Pancreas (tissue), 10 donors: ENCODE results near the gene CERS1. TPM values are rescaled to one million over a fixed set of nuclear protein-coding genes. Genes with fewer than 3 reads are reported as not detected.

Experiments
- ATAC-seq, 4 donors: fragments of 200-7000 bp; cut with Tn5 transposase; one replicate each; pipeline versions ENCODE4 v1.8.0 to v1.9.1; 2020; ENCODE audit warnings: mild to moderate bottlenecking in 4 of 4, moderate library complexity in 4 of 4
- DNase-seq, 6 donors: peaks; one replicate each; pipeline ENCODE4 v3.0.0-alpha.2; 2020
- FAIRE-seq: peaks from 2 replicates; lab custom pipeline; 2012; peaks lifted over from hg19 to GRCh38; lab: Jason Lieb, UNC
- H3K27ac ChIP-seq, 4 donors: fragments of 200-600 bp; sonication (generic); 1 replicate in 3 of 4; 2 replicates in 1 of 4; pipeline versions ENCODE4 v1.5.0 to v1.8.0; 2020
- H3K27me3 ChIP-seq, 4 donors: fragments of 200-600 bp; one replicate each; pipeline ENCODE4 v1.8.0; 2021
- H3K36me3 ChIP-seq, 3 donors: fragments of 200-600 bp; sonication (generic) in 1 of 3; one replicate each; pipeline versions ENCODE4 v1.5.0 to v1.8.0; 2020 to 2021
- H3K4me1 ChIP-seq, 3 donors: fragments of 200-600 bp; one replicate each; pipeline ENCODE4 v1.8.0; 2021
- H3K4me3 ChIP-seq, 4 donors: fragments of 200-600 bp; sonication (generic) in 2 of 4; one replicate each; pipeline versions ENCODE4 v1.5.0 to v1.8.0; 2020 to 2021
- H3K9me3 ChIP-seq, 4 donors: fragments of 200-600 bp; one replicate each; pipeline ENCODE4 v1.8.0; 2021
- WGBS, 2 donors: extraction: QIAGEN DNeasy Blood & Tissue Kit; methylation state at CpG; one replicate each; pipeline ENCODE4 v1.1.7; 2013; 5-methylcytosine and 5-hydroxymethylcytosine counted together
- intact Hi-C, 3 donors: fragments of 100-400 bp; cut with DNase I; formaldehyde crosslinking; loops; one replicate each; pipeline versions ENCODE4 v1.11.1 to v1.14.2; 2022
- polyA plus RNA-seq, 2 donors: library from polyadenylated mRNA; stranded (reverse); fragments of 200-250 nt; gene quantifications; one replicate each; pipeline ENCODE4 v1.2.3, GENCODE V29; 2013
- total RNA-seq, 6 donors: library from RNA; stranded (reverse); fragmentation: NEBNext Ultra II Directional in 4 of 6; extraction: Animal tissue kit (Norgen Biotek cat#: 25700) in 4 of 6; gene quantifications; one replicate each; pipeline versions ENCODE4 v1.2.1 to v1.2.4, GENCODE V29; 2021 to 2023
- TF ChIP-seq, protein P1 (sequence below), 4 donors: fragments of 200-600 bp; sonication (generic) in 3 of 4; IDR thresholded peaks; one replicate each; pipeline versions ENCODE4 v1.5.0 to v1.8.0; 2021; ENCODE audit warnings: antibody characterized with exemption in 4 of 4
- donor health status: healthy with polysubstance abuse.
- donor health status: DM: no; HTN: no; CAD: no; lungs with moderate emphysema.
- donor health status: DM: no; HTN: no; CAD: no.
- donor health status: control.
- donor health status: control.
- donor health status: Bipolar disorder and iron deficiency.
- donor health status: DM: yes; HTN: yes; CAD: no.
- donor health status: DM: no; HTN: no; CAD: no.
- donor health status: DM: no; HTN: no; CAD: no.
- donor health status: DM: yes; HTN: yes; CAD: no.

The CERS1 gene
- total and polyA plus RNA-seq, 8 donors, result 0.16 to 8.3 (median 0.44) TPM

DNA sequence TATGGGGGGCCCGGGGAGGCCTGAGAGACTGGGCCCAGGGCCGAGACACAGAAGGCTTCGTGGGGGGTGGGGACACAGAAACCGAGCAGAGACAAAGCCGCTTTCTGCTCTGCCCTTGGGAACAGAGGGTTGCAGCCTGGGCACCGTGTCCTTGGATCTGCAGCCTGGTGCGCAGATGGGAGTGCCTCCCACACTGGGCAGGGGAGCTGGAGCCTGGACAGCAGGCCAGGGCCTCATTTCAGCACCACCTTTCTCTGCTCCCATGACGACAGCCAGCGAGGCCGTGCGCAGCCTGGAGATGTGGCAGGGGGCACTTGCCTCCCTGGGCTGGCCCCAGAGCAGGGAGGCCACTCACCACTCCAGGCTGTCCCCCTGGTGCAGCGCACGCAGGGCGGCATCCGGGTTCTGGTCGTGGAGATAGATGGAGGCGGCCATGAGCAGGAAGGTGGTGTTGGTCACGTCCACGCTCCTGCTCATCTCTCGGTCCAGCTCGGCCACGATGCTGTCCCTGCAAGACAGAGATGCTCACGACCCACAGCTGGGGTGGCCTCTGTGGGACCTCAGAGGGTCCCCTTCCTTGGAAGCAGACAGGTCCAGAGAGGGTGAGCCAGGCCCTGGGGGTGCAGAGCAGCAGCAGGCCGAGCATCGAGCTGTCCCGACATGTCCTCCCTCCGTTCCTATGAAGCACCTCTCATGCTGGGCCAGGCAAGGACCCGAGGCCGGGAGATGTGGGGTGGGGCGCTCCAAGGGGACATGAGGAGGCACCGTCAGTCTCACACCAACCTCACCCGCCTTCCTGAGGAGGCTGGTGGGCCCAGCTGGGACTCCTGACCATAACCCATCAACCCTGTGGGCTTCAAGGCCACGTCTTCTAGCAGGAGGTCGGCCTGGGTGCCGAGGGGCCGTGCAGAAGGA lies 10.9 kb upstream of the CERS1 start:
- 90 to 93% methylated on average over 35 to 36 of the region's 36 CpGs for WGBS, 2 donors
- no peaks in the 10 kb centered on the region for H3K4me1 ChIP-seq
- TF ChIP-seq, protein P1, sequence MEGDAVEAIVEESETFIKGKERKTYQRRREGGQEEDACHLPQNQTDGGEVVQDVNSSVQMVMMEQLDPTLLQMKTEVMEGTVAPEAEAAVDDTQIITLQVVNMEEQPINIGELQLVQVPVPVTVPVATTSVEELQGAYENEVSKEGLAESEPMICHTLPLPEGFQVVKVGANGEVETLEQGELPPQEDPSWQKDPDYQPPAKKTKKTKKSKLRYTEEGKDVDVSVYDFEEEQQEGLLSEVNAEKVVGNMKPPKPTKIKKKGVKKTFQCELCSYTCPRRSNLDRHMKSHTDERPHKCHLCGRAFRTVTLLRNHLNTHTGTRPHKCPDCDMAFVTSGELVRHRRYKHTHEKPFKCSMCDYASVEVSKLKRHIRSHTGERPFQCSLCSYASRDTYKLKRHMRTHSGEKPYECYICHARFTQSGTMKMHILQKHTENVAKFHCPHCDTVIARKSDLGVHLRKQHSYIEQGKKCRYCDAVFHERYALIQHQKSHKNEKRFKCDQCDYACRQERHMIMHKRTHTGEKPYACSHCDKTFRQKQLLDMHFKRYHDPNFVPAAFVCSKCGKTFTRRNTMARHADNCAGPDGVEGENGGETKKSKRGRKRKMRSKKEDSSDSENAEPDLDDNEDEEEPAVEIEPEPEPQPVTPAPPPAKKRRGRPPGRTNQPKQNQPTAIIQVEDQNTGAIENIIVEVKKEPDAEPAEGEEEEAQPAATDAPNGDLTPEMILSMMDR (IDR thresholded peaks at IDR 0.05), result no peak
- no peaks in the 10 kb centered on the region for H3K9me3 ChIP-seq
- DNase-seq (peak in 3 of 6 donors; percentile 18 to 69 (median 49)), FAIRE-seq (no peak), ATAC-seq (no peak)
- H3K27me3 ChIP-seq, result no peaks in the 10 kb centered on the region
- H3K27ac ChIP-seq, result no peak overlapping the region
- peaks cover 5 to 26% (median 6%) of the 10 kb centered on the region in 3 donors for H3K36me3 ChIP-seq
- intact Hi-C loops, result no loop called here
- H3K4me3 ChIP-seq, result no peak overlapping the region

GRCh38 chr19:18905513-18906236 lies 9.7 kb upstream of the CERS1 start:
- Histone ChIP-seq H3K4me1 (no peaks in the 10 kb centered on the region), H3K36me3 (peaks cover 5 to 26% (median 6%) of the 10 kb centered on the region in 3 donors), H3K4me3 (no peak overlapping the region), H3K27me3 (no peaks in the 10 kb centered on the region), H3K27ac (no peak overlapping the region), H3K9me3 (no peaks in the 10 kb centered on the region)
- intact Hi-C loops, result no loop called here
- WGBS, 2 donors, result 88 to 92% methylated on average over 25 to 26 of the region's 26 CpGs
- DNase-seq (peak in 1 of 6 donors; percentile 20), ATAC-seq (no peak), FAIRE-seq (no peak)
- TF ChIP-seq, protein P1 (IDR thresholded peaks at IDR 0.05), result no peak

- no peak overlapping the region for H3K27ac ChIP-seq
- no peaks in the 10 kb centered on the region for H3K27me3 ChIP-seq
- intact Hi-C loops, result no loop called here
- TF ChIP-seq, protein P1 (IDR thresholded peaks at IDR 0.05), result no peak
- ATAC-seq (no peak), FAIRE-seq (no peak), DNase-seq (peak in 1 of 6 donors; percentile 20)
- H3K4me3 ChIP-seq, result no peak overlapping the region
- H3K9me3 ChIP-seq, result no peaks in the 10 kb centered on the region
- H3K36me3 ChIP-seq, result peaks cover 5 to 29% (median 8%) of the 10 kb centered on the region in 3 donors
- 90 to 92% methylated on average over 8 of the region's 8 CpGs for WGBS, 2 donors
- no peaks in the 10 kb centered on the region for H3K4me1 ChIP-seq
Observed at GRCh38 chr19:18905058-18905456, 9.1 kb upstream of the CERS1 start.

DNA sequence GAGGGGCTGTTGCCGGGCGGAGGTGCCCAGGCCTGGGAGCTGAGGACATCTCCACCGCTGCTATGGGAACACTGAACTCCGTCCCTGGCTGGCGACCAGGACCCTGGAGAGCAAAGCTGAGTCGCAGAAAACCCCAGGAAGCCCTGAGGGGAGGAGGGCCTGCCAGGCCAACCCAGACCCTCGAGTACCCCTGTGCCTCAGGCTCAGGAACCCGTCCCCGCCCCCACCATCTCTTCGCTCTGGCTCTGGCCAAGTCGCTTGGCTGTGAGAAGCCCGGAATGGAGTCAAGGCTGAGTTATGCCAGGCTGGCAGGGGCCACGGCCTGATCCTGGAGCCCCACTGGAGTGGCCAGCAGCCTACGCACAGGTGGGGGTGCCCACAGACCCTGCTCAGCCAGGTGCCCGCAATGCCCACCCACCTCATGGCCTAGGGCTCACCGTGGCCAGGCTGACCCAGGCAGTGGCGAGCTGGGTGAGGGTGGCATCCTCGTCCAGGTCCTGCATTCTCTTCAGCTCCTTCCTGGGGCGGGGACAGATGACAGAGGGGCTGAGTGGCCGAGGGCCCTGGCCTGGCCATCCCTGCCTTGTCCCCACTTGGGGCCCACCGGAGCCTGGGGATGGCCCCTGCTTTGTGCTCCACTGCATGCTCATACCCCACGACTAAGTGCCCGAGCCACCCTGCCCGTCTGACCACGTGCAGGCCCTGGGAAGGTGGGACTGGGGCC lies 8.5 kb upstream of the CERS1 start:
- TF ChIP-seq, protein P1 (IDR thresholded peaks at IDR 0.05), result no peak
- Histone ChIP-seq H3K36me3 (peaks cover 5 to 32% (median 11%) of the 10 kb centered on the region in 3 donors), H3K27me3 (no peaks in the 10 kb centered on the region), H3K4me3 (no peak overlapping the region), H3K4me1 (no peaks in the 10 kb centered on the region), H3K9me3 (no peaks in the 10 kb centered on the region), H3K27ac (no peak overlapping the region)
- 92 to 94% methylated on average over 25 of the region's 25 CpGs for WGBS, 2 donors
- ATAC-seq, result no peak
- DNase-seq, result peak in 2 of 6 donors; percentile 32 to 73
- intact Hi-C loops, result no loop called here
- no peak for FAIRE-seq
